Smooth muscle cell (in vitro differentiated cells): Measurements from ENCODE around the gene TMPRSS4. TPM values are rescaled to one million over a fixed set of nuclear protein-coding genes. Genes with fewer than 3 reads are reported as not detected.

ENCODE experiments used
- DNase-seq: peaks from one replicate; lab custom pipeline; 2025; ENCODE audit not compliant: unreplicated experiment; lab: John Stamatoyannopoulos, UW
- H2AFZ ChIP-seq: fragments of 200-600 bp; sonication (generic); 2 replicates; pipeline ENCODE4 v1.6.0; 2016; ENCODE audit warnings: antibody characterized with exemption, low read depth, mild to moderate bottlenecking
- H3F3A ChIP-seq: fragments of 200-600 bp; sonication (generic); 2 replicates; pipeline ENCODE4 v1.6.0; 2017; ENCODE audit warnings: antibody characterized with exemption, low read depth
- H3K27ac ChIP-seq: fragments of 200-600 bp; sonication (generic); 2 replicates; pipeline ENCODE4 v1.5.1; 2016; ENCODE audit warnings: low read depth, mild to moderate bottlenecking
- H3K27me3 ChIP-seq: fragments of 200-600 bp; sonication (generic); 2 replicates; pipeline ENCODE4 v1.6.1; 2016; ENCODE audit warnings: low read depth, mild to moderate bottlenecking
- H3K36me3 ChIP-seq: fragments of 200-600 bp; sonication (generic); 2 replicates; pipeline ENCODE4 v1.5.1; 2016; ENCODE audit warnings: low read depth
- H3K4me1 ChIP-seq: fragments of 200-600 bp; sonication (generic); 2 replicates; pipeline ENCODE4 v1.5.1; 2016; ENCODE audit warnings: low read depth
- H3K4me2 ChIP-seq: fragments of 200-600 bp; sonication (generic); 2 replicates; pipeline ENCODE4 v1.6.0; 2016; ENCODE audit warnings: mild to moderate bottlenecking
- H3K4me3 ChIP-seq: fragments of 200-600 bp; sonication (generic); 2 replicates; pipeline ENCODE4 v1.5.1; 2016; ENCODE audit warnings: mild to moderate bottlenecking
- H3K79me2 ChIP-seq: fragments of 200-600 bp; sonication (generic); 2 replicates; pipeline ENCODE4 v1.6.0; 2016; ENCODE audit warnings: low read depth, mild to moderate bottlenecking
- H3K9ac ChIP-seq: fragments of 200-600 bp; sonication (generic); 2 replicates; pipeline ENCODE4 v1.6.0; 2016; ENCODE audit warnings: low read depth
- H3K9me3 ChIP-seq: fragments of 200-600 bp; sonication (generic); replicated peaks from 2 replicates; pipeline ENCODE4 v1.5.1; 2016; ENCODE audit warnings: low read depth
- H4K20me1 ChIP-seq: fragments of 200-600 bp; sonication (generic); 2 replicates; pipeline ENCODE4 v1.6.0; 2016; ENCODE audit warnings: low read depth
- WGBS: methylation state at CpG from one replicate; pipeline ENCODE4 v1.1.7; 2016; ENCODE audit warnings: low lambda C conversion rate; 5-methylcytosine and 5-hydroxymethylcytosine counted together
- polyA plus RNA-seq: library from polyadenylated mRNA; unstranded; fragments of >200 nt; fragmentation: Nextera tagmentation; extraction: Ambion mirVana; gene quantifications from 2 replicates; pipeline ENCODE4 v1.2.1, GENCODE V29; 2016
- total RNA-seq: library from RNA; depleted of rRNA; stranded (reverse); fragments of >200 nt; gene quantifications from 2 replicates; pipeline ENCODE4 v1.2.3, GENCODE V29; 2014
- TF ChIP-seq, protein P1 (sequence below): fragments of 200-600 bp; sonication (generic); IDR thresholded peaks from 2 replicates; pipeline ENCODE4 v1.5.1; 2017; ENCODE audit warnings: borderline replicate concordance, mild to moderate bottlenecking, antibody characterized with exemption; ENCODE audit not compliant: insufficient read depth, poor library complexity, severe bottlenecking

Gene TMPRSS4
- total and polyA plus RNA-seq, 2 experiments from 2014 or later, result 7.4 TPM; not detected in 1

GRCh38 chr11:118114266-118114665, 37.4 kb downstream of the TMPRSS4 start:
- DNase-seq, result no peak
- no peak overlapping the region for H3K4me2 ChIP-seq
- no peaks in the 10 kb centered on the region for H3K36me3 ChIP-seq
- H3K79me2 ChIP-seq, result no peaks in the 10 kb centered on the region
- TF ChIP-seq, protein P1, sequence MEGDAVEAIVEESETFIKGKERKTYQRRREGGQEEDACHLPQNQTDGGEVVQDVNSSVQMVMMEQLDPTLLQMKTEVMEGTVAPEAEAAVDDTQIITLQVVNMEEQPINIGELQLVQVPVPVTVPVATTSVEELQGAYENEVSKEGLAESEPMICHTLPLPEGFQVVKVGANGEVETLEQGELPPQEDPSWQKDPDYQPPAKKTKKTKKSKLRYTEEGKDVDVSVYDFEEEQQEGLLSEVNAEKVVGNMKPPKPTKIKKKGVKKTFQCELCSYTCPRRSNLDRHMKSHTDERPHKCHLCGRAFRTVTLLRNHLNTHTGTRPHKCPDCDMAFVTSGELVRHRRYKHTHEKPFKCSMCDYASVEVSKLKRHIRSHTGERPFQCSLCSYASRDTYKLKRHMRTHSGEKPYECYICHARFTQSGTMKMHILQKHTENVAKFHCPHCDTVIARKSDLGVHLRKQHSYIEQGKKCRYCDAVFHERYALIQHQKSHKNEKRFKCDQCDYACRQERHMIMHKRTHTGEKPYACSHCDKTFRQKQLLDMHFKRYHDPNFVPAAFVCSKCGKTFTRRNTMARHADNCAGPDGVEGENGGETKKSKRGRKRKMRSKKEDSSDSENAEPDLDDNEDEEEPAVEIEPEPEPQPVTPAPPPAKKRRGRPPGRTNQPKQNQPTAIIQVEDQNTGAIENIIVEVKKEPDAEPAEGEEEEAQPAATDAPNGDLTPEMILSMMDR, result no peak
- no peak overlapping the region for H3K27ac ChIP-seq
- 67% methylated on average over 1 of the region's 1 CpG for WGBS
- H2AFZ ChIP-seq, result no peak overlapping the region
- H3K4me1 ChIP-seq, result no peaks in the 10 kb centered on the region
- no peak overlapping the region for H3K9ac ChIP-seq
- no peaks in the 10 kb centered on the region for H3K9me3 ChIP-seq
- no peak overlapping the region for H3K4me3 ChIP-seq
- H4K20me1 ChIP-seq, result no peaks in the 10 kb centered on the region
- H3F3A ChIP-seq, result no peaks in the 10 kb centered on the region
- H3K27me3 ChIP-seq, result peaks cover 14% of the 10 kb centered on the region

- WGBS, result 99% methylated on average over 7 of the region's 7 CpGs
These were observed 38.2 kb downstream of the TMPRSS4 start for GRCh38 chr11:118115048-118115447.

GRCh38 chr11:118117790-118118601, 41.1 kb downstream of the TMPRSS4 start:
- Histone ChIP-seq H3K79me2 (no peaks in the 10 kb centered on the region), H3F3A (no peaks in the 10 kb centered on the region), H4K20me1 (no peaks in the 10 kb centered on the region), H3K27me3 (peaks cover 22% of the 10 kb centered on the region), H3K9ac (no peak overlapping the region), H3K4me2 (no peak overlapping the region), H3K4me1 (no peaks in the 10 kb centered on the region), H3K9me3 (no peaks in the 10 kb centered on the region), H3K27ac (no peak overlapping the region), H3K4me3 (no peak overlapping the region), H2AFZ (no peak overlapping the region), H3K36me3 (no peaks in the 10 kb centered on the region)
- 85% methylated on average over 9 of the region's 9 CpGs for WGBS
- DNase-seq, result no peak
- TF ChIP-seq, protein P1, result no peak

More at GRCh38 chr11:118115048-118115447, 38.2 kb downstream of the TMPRSS4 start:
- H3K4me1 ChIP-seq, result no peaks in the 10 kb centered on the region
- no peak overlapping the region for H3K27ac ChIP-seq
- DNase-seq, result no peak
- no peak overlapping the region for H3K9ac ChIP-seq
- H3K4me2 ChIP-seq, result no peak overlapping the region
- H3K79me2 ChIP-seq, result no peaks in the 10 kb centered on the region
- no peaks in the 10 kb centered on the region for H3F3A ChIP-seq
- H3K36me3 ChIP-seq, result no peaks in the 10 kb centered on the region
- TF ChIP-seq, protein P1, result no peak
- H2AFZ ChIP-seq, result no peak overlapping the region
- no peaks in the 10 kb centered on the region for H4K20me1 ChIP-seq
- no peaks in the 10 kb centered on the region for H3K9me3 ChIP-seq
- H3K27me3 ChIP-seq, result peaks cover 21% of the 10 kb centered on the region
- no peak overlapping the region for H3K4me3 ChIP-seq

GRCh38 chr11:118120793-118121192, 43.9 kb downstream of the TMPRSS4 start:
- no peak overlapping the region for H3K4me2 ChIP-seq

More at GRCh38 chr11:118120793-118121192, 43.9 kb downstream of the TMPRSS4 start:
- H3K9ac ChIP-seq, result no peak overlapping the region
- no peaks in the 10 kb centered on the region for H3F3A ChIP-seq
- no peak overlapping the region for H2AFZ ChIP-seq
- H3K36me3 ChIP-seq, result no peaks in the 10 kb centered on the region
- TF ChIP-seq, protein P1, result no peak
- no peaks in the 10 kb centered on the region for H4K20me1 ChIP-seq
- H3K27me3 ChIP-seq, result peaks cover 22% of the 10 kb centered on the region
- no peak for DNase-seq
- H3K4me3 ChIP-seq, result no peak overlapping the region
- 100% methylated on average over 1 of the region's 1 CpG for WGBS
- H3K27ac ChIP-seq, result no peak overlapping the region
- no peaks in the 10 kb centered on the region for H3K9me3 ChIP-seq
- no peaks in the 10 kb centered on the region for H3K4me1 ChIP-seq
- H3K79me2 ChIP-seq, result no peaks in the 10 kb centered on the region
